PC-3 (cell line): ENCODE results near the gene GPR183. TPM values are rescaled to one million over a fixed set of nuclear protein-coding genes. Genes with fewer than 3 reads are reported as not detected.

Experiments used
- ATAC-seq: fragments of 200-7000 bp; cut with Tn5 transposase; 2 replicates; pipeline ENCODE4 v1.9.1; 2020; ENCODE audit warnings: mild to moderate bottlenecking, moderate library complexity
- BruUV-seq: library from RNA; stranded (reverse); fragments of 400-500 nt; replicated peaks from 2 replicates; lab custom pipeline; 2021; lab: Mats Ljungman, UMichigan
- CTCF ChIA-PET: fragments of 300-600 bp; sonication (Branson Sonifier 250); formaldehyde crosslinking; loops from one replicate; lab custom pipeline; 2022; ENCODE audit warnings: antibody characterized with exemption; lab: Charles Lee
- POLR2A ChIA-PET: fragments of 300-600 bp; sonication (Branson Sonifier 250); formaldehyde crosslinking; loops from one replicate; lab custom pipeline; 2022; ENCODE audit warnings: antibody characterized with exemption; ENCODE audit not compliant: unreplicated experiment; lab: Charles Lee
- DNase-seq: peaks from one replicate; pipeline ENCODE4 v3.0.0-alpha.2; 2015
- H2AFZ ChIP-seq: fragments of 300-600 bp; sonication (generic); 2 replicates; pipeline ENCODE4 v1.6.0; 2016; ENCODE audit warnings: antibody characterized with exemption, low read length
- H3F3A ChIP-seq: fragments of 300-600 bp; sonication (generic); one replicate; pipeline ENCODE4 v1.6.0; 2017; ENCODE audit warnings: antibody characterized with exemption, low read length, control low read depth, mild to moderate bottlenecking; ENCODE audit not compliant: unreplicated experiment
- H3K27ac ChIP-seq: fragments of 300-600 bp; sonication (generic); 2 replicates; pipeline ENCODE4 v1.5.1; 2016; ENCODE audit warnings: mild to moderate bottlenecking, low read length
- H3K27me3 ChIP-seq: fragments of 300-600 bp; sonication (generic); 2 replicates; pipeline ENCODE4 v1.6.1; 2016; ENCODE audit warnings: low read length, mixed read lengths
- H3K36me3 ChIP-seq: fragments of 300-600 bp; sonication (generic); 2 replicates; pipeline ENCODE4 v1.6.1; 2016; ENCODE audit warnings: low read depth, mixed run types, low read length, mixed read lengths
- H3K4me1 ChIP-seq: fragments of 300-600 bp; sonication (generic); 2 replicates; pipeline ENCODE4 v1.5.1; 2016; ENCODE audit warnings: low read length; ENCODE audit not compliant: insufficient read depth
- H3K4me2 ChIP-seq: fragments of 300-600 bp; sonication (generic); 2 replicates; pipeline ENCODE4 v1.6.0; 2016; ENCODE audit warnings: low read length
- H3K4me3 ChIP-seq: fragments of 300-600 bp; sonication (generic); 2 replicates; pipeline ENCODE4 v1.5.1; 2016; ENCODE audit warnings: mild to moderate bottlenecking, low read length, mixed read lengths
- H3K79me2 ChIP-seq: fragments of 300-600 bp; sonication (generic); 2 replicates; pipeline ENCODE4 v1.6.1; 2017; ENCODE audit warnings: low read length, mixed read lengths
- H3K9ac ChIP-seq: fragments of 300-600 bp; sonication (generic); 2 replicates; pipeline ENCODE4 v1.6.0; 2016; ENCODE audit warnings: mild to moderate bottlenecking, low read length
- H3K9me2 ChIP-seq: fragments of 300-600 bp; sonication (generic); replicated peaks from 2 replicates; pipeline ENCODE4 v1.6.1; 2016; ENCODE audit warnings: mixed run types, low read length, mixed read lengths
- H3K9me3 ChIP-seq: fragments of 300-600 bp; sonication (generic); 2 replicates; pipeline ENCODE4 v1.6.1; 2016; ENCODE audit warnings: low read length, mixed read lengths
- H4K20me1 ChIP-seq: fragments of 300-600 bp; sonication (generic); 2 replicates; pipeline ENCODE4 v1.6.1; 2016; ENCODE audit warnings: low read length, mixed read lengths
- EZH2 ChIP-seq: fragments of 300-600 bp; sonication (generic); IDR thresholded peaks from one replicate; pipeline ENCODE4 v1.6.1; 2017; ENCODE audit warnings: antibody characterized with exemption, mild to moderate bottlenecking, low read length; ENCODE audit not compliant: unreplicated experiment
- EZH2phosphoT487 ChIP-seq: fragments of 300-600 bp; sonication (generic); IDR thresholded peaks from 2 replicates; pipeline ENCODE4 v1.6.1; 2018; ENCODE audit warnings: mild to moderate bottlenecking, antibody characterized with exemption, low read length, borderline replicate concordance
- intact Hi-C: fragments of 100-400 bp; cut with micrococcal nuclease; formaldehyde crosslinking; loops from 2 replicates; pipeline ENCODE4 v1.9.0; 2023
- total RNA-seq: library from RNA; depleted of rRNA; stranded (reverse); fragments of >200 nt; gene quantifications from 2 replicates; pipeline ENCODE4 v1.2.3, GENCODE V29; 2014
- TF ChIP-seq, protein P1 (sequence below): fragments of 300-600 bp; sonication (generic); conservative IDR thresholded peaks from 2 replicates; pipeline ENCODE4 v1.5.1; 2017; ENCODE audit warnings: antibody characterized with exemption, low read depth, mild to moderate bottlenecking, low read length

The GPR183 gene
- total RNA-seq, 1 experiment from 2014 or later = not detected

DNA sequence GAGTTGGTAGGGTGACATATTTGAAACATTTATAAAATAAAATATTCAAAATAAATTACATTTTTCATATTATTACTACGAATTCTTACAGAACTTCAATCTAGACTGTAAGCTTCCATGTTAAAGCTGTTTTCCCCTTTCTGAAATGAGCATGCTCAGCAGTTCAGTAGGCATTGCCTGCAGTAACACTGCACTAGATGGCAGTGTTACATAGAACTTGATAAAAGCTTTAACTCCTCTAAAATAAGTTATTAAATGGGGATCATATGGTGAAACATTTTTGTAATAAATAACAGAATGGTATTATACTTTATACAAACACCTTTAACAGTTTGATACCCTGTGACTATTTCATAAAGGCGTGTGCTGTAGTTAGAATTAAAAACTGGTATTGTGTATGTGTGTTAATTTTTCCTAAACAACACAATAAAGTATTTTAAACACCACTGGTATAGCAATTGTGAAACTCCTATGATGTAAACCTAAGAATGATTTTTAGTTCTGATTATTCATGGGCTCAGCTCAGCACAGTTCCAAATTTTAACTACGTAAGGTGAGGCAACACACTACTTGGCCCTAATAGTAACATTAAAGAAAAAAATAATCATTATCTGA lies 37.5 kb downstream of the GPR183 start:
- TF ChIP-seq EZH2 = no peak
- TF ChIP-seq, protein P1, sequence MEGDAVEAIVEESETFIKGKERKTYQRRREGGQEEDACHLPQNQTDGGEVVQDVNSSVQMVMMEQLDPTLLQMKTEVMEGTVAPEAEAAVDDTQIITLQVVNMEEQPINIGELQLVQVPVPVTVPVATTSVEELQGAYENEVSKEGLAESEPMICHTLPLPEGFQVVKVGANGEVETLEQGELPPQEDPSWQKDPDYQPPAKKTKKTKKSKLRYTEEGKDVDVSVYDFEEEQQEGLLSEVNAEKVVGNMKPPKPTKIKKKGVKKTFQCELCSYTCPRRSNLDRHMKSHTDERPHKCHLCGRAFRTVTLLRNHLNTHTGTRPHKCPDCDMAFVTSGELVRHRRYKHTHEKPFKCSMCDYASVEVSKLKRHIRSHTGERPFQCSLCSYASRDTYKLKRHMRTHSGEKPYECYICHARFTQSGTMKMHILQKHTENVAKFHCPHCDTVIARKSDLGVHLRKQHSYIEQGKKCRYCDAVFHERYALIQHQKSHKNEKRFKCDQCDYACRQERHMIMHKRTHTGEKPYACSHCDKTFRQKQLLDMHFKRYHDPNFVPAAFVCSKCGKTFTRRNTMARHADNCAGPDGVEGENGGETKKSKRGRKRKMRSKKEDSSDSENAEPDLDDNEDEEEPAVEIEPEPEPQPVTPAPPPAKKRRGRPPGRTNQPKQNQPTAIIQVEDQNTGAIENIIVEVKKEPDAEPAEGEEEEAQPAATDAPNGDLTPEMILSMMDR = peak; percentile 70
- TF ChIP-seq EZH2phosphoT487 = no peak
- Histone ChIP-seq H3K4me3 (no peak overlapping the region), H3K36me3 (no peaks in the 10 kb centered on the region), H3K4me1 (no peaks in the 10 kb centered on the region), H3K27me3 (no peaks in the 10 kb centered on the region), H3K79me2 (no peaks in the 10 kb centered on the region), H4K20me1 (no peaks in the 10 kb centered on the region), H3K9me3 (no peaks in the 10 kb centered on the region), H3K27ac (no peak overlapping the region), H3K9me2 (no peaks in the 10 kb centered on the region), H3K9ac (no peak overlapping the region), H2AFZ (no peak overlapping the region), H3K4me2 (no peak overlapping the region), H3F3A (no peaks in the 10 kb centered on the region)
- ChIA-PET POLR2A (no interaction called here), CTCF (interaction anchor here (0.5 to 1.4 kb wide), 4 partner anchors 55 to 186 kb away, joined by 3 to 8 read pairs (median 3); no protein-coding TSS in a partner anchor)
- ATAC-seq = peak; percentile 76
- peak; percentile 48 for DNase-seq
- no TSS peak for BruUV-seq
- intact Hi-C loops = loop anchor here (1.0 to 10.0 kb wide), 2 partner anchors 168 to 245 kb away; no protein-coding TSS in a partner anchor

DNA sequence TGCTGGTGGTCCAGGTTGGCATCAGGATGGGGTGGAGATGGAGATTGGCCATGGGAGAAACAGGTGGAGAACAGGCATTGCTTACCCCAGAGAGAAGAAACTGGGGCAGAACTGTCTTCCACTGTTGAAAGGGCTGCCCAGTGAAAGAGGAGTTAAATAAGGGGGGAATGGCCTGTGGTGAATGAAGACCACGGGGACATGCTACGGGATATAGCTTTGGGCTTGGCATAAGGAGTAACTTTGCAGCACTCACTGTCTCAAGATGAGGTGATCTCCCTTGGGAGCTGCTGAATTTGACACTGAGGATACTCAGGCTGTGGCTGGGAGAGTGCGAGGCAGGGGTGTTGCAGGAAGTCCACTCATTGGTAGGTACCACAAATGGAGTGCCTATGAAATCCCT lies 38.4 kb downstream of the GPR183 start:
- no peaks in the 10 kb centered on the region for H3K4me1 ChIP-seq
- H2AFZ ChIP-seq = no peak overlapping the region
- no peak overlapping the region for H3K27ac ChIP-seq
- no peaks in the 10 kb centered on the region for H3K9me3 ChIP-seq
- H3K9me2 ChIP-seq = no peaks in the 10 kb centered on the region
- H3K79me2 ChIP-seq = no peaks in the 10 kb centered on the region
- H3F3A ChIP-seq = no peaks in the 10 kb centered on the region
- H3K27me3 ChIP-seq = no peaks in the 10 kb centered on the region
- ChIA-PET POLR2A (no interaction called here), CTCF (interaction anchor here (1.4 kb wide), 1 partner anchor 168 kb away, joined by 8 read pairs; no protein-coding TSS in a partner anchor)
- no TSS peak for BruUV-seq
- no peak overlapping the region for H3K4me2 ChIP-seq
- intact Hi-C loops = loop anchor here (1.0 to 10.0 kb wide), 2 partner anchors 168 to 246 kb away; no protein-coding TSS in a partner anchor
- no peak for TF ChIP-seq EZH2
- TF ChIP-seq, protein P1 = no peak
- no peak for TF ChIP-seq EZH2phosphoT487
- H3K36me3 ChIP-seq = no peaks in the 10 kb centered on the region
- DNase-seq (no peak), ATAC-seq (no peak)
- no peaks in the 10 kb centered on the region for H4K20me1 ChIP-seq
- no peak overlapping the region for H3K9ac ChIP-seq
- H3K4me3 ChIP-seq = no peak overlapping the region

DNA sequence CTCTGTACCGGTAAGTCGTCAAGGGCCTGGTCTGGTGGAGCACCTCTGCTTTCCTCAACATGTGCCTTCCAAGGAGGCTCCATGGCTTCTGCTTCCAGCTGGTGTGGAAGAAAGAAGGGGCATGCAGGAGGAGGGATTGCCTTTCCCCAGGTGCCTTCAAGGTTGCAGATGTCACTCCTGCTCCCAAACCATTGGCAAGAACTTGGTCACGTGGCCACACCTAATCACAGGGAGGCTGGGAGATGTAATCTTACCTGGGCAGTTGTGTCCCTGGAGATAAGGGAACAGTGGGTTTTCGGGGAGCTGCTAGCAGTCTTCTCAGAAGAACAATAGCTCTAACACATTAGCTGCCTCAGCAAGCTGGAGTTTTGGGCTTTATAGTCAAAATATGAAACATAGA lies 39.3 kb downstream of the GPR183 start:
- ATAC-seq (no peak), DNase-seq (no peak)
- Histone ChIP-seq H2AFZ (no peak overlapping the region), H3F3A (no peaks in the 10 kb centered on the region), H3K27me3 (no peaks in the 10 kb centered on the region), H3K9me3 (no peaks in the 10 kb centered on the region), H3K79me2 (no peaks in the 10 kb centered on the region), H4K20me1 (no peaks in the 10 kb centered on the region), H3K36me3 (no peaks in the 10 kb centered on the region; the same call in 1 of the 2 replicates), H3K4me2 (no peak overlapping the region), H3K4me3 (no peak overlapping the region), H3K27ac (no peak overlapping the region), H3K4me1 (no peaks in the 10 kb centered on the region), H3K9me2 (no peaks in the 10 kb centered on the region), H3K9ac (no peak overlapping the region)
- ChIA-PET POLR2A (no interaction called here), CTCF (no interaction called here)
- no TSS peak for BruUV-seq
- TF ChIP-seq, protein P1 = no peak
- no peak for TF ChIP-seq EZH2phosphoT487
- TF ChIP-seq EZH2 = no peak
- intact Hi-C loops = loop anchor here (10.0 kb wide), 1 partner anchor 247 kb away; no protein-coding TSS in a partner anchor
